ENCODE measurements around the gene PGC.

DNA sequence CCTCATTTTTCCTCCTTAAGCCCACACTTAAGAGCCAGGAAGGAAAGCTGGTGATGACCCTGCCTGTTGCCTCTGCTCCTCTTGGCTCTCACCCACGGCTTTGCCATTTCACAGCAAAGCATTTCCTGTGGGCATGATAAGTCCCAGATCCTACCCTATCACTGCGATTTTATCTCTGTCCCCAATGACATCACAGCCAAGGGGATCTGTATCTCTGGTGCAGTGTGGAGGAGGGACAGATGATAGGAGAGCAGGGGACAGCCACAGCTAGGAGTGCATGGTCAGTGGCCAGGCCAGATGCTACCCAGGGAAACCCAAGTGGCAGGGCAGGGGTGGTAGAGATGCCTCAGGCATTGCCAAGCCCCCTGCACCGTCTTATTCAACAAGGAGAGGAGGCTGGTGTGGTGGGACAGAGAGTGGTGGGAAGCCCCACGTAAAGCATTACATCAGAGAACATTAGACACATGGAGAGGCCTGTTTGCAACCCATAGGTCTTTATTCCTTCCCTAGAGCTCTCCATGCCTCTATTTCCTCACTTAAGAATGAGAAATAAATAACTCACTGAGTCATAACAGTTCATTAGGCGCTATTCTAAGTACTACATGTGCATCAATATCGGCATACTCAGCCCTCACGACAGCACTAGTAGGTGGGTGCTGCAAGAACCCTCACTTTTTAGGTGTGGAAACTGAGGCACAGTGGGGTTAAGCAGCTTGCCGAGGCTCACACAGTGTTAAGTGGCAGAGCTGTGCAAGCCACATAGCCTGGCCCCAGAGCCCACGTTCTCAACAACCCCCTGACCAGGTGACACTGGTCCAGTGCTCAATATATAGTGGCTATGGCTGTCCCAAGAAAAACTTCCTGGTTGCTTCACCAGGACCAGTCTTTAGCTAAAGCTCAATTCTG lies 16.4 kb downstream of the PGC start:
- TF ChIP-seq, protein P1, sequence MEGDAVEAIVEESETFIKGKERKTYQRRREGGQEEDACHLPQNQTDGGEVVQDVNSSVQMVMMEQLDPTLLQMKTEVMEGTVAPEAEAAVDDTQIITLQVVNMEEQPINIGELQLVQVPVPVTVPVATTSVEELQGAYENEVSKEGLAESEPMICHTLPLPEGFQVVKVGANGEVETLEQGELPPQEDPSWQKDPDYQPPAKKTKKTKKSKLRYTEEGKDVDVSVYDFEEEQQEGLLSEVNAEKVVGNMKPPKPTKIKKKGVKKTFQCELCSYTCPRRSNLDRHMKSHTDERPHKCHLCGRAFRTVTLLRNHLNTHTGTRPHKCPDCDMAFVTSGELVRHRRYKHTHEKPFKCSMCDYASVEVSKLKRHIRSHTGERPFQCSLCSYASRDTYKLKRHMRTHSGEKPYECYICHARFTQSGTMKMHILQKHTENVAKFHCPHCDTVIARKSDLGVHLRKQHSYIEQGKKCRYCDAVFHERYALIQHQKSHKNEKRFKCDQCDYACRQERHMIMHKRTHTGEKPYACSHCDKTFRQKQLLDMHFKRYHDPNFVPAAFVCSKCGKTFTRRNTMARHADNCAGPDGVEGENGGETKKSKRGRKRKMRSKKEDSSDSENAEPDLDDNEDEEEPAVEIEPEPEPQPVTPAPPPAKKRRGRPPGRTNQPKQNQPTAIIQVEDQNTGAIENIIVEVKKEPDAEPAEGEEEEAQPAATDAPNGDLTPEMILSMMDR (IDR thresholded peaks at IDR 0.05): no peak
- TF ChIP-seq POLR2A (IDR thresholded peaks at IDR 0.05): no peak

Measured in Peyer's patch (tissue), 4 donors.